Kidney capillary endothelial cell (primary cell): ENCODE data around the gene DMD.

ENCODE experiments used
- DNase-seq: peaks from one replicate; pipeline ENCODE4 v3.0.0-alpha.2; 2018; ENCODE audit warnings: low spot score

The DMD gene

DNA sequence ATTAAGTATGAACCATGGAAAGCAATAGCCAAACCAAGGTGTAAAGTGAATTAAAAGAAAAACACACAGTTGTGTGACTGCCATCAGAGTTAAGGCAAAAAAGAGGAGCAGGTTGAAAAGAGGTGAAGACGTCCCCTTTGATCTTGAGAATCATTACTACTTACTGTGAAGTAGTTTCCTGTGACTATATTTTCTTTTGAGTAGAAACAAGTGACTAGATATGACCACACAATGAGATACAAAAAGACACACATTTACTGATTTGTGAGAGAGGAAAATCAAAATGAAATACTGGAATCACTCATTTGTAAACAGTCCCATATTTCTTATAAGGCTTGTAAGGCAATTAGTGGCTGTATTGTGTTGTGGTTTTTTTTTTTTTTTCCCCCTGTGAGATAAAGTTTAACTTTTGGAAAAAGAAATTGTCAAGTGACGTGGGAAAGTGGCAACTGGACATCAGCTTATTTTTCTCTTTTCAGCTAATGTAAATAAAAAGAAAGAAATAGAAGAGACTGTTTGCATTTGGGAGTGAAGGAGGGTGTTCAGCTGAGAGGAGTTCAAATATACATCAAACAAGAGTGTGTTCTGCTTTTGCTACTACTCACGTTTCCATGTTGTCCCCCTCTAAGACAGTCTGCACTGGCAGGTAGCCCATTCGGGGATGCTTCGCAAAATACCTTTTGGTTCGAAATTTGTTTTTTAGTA is 2033.1 kb downstream of the DMD start:
- no peak for DNase-seq

DNA sequence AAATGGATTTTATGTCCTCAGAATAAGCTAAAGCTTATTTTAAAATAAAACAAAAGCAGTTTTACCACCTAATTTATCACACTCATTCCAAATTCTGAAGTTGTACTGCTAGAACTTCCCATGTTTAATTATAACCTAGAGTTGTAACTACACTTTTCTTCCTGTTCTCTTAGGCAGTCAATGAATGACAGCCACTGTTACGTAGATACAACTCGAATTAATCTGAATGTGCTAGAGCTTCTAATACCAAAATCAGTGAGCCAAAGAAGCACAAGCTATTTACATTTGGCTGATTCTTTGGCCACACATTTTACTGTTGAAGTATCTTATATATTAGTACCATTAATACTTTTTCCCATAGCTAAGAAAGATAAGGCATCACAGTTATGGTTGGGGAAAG is 2040.6 kb downstream of the DMD start:
- DNase-seq: no peak

DNA sequence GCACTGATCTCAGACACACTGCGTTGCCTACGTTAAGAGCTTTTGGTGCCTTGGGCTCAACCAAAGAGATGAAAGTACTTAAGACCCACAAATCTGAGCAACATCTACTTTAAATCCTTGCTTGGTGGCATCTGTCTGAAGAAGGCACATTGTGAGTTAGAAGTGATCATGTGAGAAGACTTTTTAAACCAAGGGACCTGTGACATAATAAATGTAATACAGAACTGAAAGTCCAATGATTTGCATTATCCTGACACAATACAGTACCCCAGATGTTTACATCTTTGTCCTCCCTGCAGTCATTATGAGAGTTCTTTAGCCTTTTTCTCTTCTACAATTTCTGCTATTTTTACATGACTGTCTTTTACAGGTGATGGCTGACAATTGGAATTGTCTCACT is 2042.8 kb downstream of the DMD start:
- DNase-seq: no peak

DNA sequence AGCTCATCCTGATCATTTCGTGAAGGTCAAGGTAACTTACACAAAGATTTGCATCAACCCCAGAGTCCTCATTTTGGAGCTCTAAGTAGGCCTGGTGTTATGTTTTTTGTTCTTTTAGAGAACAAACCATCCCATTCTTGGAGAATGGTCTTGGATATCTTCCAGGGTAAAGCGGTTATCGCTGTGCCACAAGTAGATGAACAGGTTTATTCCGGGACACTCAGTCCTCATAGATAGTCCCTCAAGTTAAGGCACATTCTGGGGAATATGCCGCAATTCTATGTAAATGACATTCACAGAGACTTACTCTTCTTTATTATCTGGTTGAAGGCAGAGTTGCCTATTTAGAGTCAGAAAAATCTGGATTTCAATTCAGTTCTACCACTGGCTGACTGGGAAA is 2044.5 kb downstream of the DMD start:
- DNase-seq: no peak

DNA sequence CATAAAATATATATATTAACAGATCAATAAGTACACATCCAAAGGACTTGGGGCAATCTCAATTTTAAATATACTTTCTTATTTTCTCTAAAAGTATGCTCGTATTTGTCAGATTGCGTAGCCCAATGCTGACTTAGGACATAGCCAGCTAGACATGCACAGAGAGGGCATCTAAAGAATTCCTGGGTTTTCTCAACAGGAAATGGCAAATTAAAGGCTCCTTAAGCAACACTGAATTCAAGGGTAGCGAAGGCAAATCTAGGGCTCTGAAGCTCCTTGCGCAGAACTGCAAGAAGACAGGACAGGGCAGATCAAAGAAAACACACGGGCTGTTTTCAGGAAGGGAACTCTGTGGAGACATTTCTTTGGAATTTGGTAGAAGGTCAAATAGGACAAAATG is 2044.9 kb downstream of the DMD start:
- DNase-seq: no peak

DNA sequence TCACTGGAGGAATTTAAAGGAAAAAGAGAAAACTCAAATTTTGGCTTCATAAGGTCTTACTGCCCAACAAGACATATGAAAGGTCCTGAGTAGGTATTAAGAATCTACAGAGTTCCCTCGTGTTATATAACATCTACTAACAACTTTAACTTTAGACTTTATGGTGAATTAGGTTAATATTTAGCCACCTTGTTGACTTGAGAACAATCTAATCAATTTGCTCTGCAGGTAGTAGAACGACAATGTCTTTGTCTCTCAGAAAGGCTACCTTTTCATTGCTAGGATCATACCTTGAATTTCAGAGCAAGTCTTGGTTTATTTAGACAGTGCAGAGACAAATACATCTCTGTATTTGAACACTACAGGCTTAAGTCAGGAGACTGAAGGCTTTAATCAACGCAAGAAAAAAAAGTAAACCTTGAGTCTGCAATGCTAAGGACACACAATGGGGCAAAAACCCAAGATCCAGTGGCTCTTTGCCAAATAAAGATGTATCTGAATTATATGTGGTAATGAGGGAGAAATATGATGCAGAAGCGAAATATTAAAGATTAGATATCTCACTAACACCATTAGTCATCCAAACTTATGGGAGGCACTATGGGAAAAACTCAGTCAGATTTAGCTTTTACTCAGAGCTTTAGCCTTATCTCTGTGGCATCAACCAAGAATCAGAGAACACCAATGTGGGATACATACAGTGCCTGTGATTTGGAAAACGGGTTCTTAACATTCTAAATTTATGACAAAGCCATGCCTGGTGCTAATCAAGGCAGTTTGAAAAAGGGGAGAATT is 2045.9 kb downstream of the DMD start:
- DNase-seq: no peak

DNA sequence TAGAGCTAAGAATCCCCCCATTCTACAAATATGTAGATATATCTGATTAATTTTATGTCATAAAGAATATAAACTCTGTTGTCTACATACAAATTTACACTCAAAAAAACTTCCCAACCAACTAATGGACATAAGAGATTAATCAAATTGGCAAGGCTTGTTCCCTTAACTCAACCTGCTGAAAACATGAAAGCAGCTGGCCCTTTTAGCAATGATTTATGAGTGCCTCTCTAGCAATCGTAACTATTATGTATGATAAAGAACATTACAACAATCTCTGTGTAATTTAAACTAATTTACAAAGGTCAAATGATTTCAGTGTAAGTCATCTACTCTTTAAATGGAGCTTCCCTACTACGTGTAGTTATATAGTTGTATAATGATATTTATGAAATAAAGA is 2056.4 kb downstream of the DMD start:
- DNase-seq: no peak

DNA sequence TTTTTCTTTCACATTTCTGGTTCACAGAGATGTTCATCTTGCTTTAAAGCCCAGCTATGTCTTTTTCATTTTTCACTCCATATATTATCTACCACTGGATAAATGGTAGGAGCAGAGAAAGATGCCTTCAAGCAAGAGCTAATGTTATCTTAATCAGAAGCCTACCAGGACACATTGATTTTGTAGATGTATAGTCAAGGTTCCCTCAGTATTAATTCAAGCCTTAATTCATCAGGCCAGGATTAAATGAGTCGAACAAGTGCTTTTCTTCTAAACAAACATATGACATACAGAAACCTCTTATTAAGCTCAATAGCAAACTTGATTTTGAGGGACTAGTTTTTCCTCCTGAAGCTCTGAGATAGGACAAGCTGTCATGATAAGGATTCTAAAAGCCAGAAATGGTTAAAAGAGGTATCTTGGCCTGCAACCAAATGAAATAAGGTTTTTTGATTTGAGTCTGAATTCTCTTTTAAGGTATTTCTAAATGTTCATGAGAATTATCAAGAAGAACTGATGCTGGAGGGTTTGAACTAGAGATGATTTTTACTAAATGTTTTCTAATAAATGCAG is 2057.8 kb downstream of the DMD start:
- no peak for DNase-seq

DNA sequence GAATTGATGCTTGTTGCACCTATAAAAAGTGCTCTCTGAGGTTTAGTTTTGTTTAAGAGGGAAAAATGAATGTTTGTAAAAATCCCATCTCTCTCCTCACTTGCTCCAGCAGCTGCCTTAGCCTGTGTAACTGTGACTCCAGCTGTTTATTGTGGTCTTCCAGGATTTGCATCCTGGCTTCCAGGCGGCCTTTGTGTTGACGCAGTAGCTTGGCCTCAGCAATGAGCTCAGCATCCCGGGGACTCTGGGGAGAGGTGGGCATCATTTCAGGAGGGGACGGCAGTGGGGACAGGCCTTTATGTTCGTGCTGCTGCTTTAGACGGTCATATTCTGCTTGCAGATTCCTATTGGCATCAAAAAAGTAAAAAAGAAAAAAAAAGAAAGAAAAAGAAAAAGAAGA is 2064.2 kb downstream of the DMD start:
- DNase-seq: no peak

DNA sequence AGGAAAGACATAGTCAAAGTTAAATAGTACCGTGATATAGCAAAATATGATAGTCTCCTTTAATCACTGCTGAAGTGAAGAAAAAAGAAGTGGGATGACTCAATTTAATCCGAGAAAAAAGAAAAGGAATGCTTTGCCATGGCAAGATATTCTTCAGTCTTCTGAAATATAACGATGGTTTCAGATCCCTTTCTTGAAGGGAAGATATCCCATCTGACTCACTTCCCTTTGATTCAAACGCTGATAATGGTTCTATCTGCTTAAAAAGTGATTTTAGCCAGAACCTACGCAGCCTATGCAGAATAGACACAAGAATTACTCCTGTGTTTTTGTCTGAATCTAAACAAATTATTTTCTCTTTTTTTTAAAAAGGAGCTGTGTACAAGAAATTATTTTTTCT is 2071.4 kb downstream of the DMD start:
- DNase-seq: no peak

DNA sequence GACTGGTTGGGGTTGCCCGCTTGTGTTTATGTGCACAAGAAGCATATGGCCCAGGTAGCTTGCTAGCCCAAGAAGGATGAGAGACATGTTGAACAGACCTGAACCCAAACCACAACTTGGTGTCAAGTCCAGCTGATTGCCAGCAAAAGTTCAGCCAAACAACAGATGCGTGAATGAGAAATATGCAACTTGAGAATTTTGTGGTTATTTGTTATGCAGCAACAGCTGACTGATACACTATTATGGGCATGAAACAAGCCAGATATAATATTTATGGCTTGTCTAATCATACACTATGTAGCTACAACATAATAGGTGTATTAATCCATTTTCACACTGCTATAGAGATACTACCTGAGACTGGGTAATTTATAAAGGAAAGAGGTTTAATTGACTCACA is 2073.2 kb downstream of the DMD start:
- DNase-seq: no peak

DNA sequence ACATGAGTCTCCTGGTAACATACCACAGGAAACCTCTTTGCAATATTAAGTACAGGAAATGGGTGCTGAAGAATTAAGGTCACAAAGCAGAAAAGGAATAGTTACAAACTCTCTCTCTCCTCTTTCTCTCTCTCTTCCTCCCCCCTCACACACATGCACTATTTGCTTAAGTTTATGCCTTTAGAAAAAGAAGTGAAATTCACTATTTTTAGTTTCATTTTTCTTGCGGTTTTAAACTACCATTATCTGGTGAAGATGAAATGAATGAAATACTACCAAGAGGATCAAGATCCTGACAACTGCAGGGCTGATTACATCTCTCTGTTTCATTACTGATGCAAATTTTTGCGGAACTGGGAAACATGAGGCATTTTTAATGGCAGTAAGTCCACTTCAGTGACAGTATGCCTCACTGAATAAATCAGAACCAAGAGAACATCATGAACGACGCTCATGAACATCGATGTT is 2075.2 kb downstream of the DMD start:
- no peak for DNase-seq

DNA sequence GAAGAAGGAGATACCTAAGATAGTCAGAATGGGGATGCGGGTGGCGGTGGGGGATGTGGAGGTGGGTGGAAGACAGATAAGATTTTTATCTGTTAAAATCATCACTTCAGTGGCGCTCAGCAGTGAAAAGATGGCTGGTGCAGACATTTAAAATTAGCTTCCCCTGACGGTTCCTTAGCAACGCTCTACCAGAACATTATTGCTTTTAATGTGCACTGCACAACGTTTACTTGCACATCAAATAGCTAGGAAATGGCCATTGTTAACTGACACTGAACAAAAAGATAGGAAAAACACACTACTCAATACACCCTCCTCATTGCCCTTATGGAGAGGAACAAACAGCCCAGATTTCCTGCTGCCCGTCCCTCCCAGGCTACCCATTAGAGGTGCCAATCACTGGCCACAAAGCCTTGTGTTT is 2078.5 kb downstream of the DMD start:
- DNase-seq: no peak

DNA sequence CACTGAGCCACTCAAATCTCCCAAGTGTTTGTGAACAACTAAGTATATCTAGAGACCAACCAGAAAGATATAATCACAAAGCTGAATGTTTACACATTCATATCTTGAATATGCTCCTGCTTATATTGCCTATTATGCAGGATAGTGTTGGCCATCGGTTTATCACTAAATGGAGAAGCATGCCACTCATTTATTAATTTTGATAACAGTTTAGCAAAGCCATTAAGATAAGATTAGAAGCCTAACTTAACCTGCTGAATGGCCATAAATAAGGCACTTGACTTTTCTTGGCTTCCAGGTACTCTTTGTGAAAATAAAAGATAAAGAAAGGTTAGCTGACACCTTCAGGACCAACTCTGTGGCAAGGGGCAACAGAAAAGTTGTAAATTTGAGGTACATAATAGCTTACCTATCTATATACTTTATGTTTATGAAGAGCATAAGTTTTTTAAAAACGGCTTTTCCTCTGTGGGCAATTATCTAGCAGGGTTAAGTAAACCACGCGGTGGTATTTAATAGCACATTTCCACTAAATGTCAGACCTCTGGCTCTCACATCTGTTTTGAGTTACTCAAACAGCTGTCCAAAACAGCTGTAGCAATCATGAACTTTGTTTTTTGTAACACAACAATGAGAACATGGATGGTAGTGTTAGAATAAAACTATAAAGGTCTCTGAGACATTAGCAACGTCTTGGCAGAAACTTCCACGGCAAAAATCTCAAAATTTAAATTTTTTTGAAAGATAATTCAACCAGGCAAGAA is 2080.7 kb downstream of the DMD start:
- DNase-seq: no peak

DNA sequence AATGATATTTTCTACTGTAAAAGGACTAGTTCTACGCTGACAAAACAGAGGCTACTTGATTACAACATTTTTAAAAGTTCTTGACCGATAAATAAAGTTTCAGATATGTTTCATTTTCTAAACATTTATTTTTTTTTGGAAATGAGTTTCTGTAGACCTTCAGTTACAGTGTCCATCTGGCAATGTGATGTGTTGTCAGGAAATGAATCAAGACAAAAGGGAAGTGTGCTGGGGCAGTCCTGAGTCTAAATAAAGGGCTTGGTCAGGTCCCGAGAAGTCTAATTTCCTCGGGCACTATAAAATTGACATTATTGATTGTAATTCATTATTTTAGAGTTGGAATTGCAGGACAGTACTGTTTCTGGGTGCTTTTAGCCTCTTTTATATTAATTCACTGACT is 2082.5 kb downstream of the DMD start:
- DNase-seq: peak; percentile 6

DNA sequence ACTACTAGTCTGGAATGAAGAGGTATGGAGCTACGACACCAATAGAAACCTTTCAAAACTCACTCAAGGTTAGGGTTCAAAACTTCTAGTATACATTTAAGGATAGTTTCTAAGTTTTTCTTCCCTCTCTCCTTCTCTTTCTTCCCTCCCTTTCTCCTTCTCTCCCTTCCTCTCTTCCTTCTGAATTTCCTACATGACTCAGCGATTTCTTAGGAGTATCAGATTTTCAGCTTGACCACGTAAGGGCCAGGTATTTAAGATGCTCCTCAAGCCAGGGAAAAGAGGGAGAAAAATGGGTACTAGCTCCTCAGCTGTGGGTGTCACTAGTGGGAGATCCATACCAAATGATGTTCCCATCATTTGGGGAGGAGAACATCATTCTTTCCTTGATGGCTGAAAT is 2083.6 kb downstream of the DMD start:
- DNase-seq: no peak

DNA sequence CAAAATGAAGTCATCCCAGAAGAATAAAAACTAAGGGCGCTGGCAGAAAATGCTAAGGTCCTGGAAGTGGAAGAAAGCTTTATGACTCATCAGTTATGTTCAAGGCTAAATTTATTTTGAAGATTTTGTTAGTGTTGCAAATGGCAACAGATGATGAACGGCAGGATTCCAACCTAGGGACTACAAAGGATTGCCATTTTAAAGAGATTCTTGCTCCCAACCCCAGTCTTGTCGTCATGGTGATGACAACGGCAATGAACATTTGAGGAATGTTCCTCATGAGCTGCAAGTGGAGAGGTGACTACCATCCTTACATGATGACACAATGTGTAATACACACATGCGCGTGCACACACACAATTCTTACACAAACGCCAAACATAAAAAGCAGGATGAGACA is 2085.1 kb downstream of the DMD start:
- no peak for DNase-seq

DNA sequence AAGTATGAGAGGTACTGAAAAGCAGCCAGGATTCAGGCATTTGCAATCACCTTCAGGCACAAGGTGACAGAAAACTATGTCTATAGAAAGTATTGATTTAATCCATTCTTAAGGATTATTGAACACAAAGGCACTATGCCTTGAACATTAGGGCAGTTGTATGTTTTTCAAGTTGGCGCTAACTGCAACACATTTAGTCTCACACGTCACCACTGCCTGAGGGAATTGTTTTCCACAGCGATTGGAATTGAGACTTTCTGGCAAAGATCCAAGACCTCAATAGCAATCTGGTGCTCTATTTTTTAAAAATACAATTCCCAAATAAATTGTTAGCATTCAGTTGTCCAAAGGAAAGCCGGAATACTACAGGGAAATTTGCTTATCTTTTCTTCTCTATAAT is 2086.8 kb downstream of the DMD start:
- no peak for DNase-seq

DNA sequence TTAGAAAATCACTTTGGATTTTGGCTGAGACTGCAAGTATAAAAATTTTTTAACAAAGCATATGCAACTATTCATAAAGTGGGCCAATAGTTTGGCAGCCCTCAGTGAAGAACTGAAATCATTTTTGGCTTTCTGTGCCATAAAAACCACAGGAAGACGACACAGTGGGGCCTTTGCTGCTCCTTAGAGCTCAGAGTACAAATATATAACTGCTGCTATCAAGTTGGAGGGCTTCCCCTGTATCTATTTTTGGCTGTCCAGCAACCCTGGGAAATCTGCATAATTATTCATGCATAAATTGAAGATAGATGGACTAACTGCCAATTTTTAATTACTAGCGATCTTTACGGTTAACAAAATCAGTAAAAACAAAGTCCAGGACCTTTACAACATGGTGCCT is 2088.0 kb downstream of the DMD start:
- no peak for DNase-seq

DNA sequence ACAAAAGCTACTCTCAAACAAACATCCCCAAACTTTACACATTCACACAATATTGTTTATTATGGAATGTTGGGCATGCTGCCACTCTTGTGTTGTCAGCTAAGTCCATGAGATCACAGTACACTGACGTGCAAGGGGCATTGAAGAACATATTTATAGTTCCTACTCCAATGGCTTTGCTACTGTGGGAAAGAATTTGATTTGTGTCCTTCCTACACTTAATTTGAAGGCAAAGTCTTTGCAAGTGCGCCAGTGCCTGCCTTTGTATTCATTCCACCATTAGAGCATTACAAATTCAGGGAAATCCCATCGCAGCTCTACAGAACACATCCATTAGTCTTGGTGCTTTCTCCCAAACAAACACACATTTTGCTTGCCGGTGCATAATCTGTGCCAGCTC is 2094.1 kb downstream of the DMD start:
- DNase-seq: no peak

DNA sequence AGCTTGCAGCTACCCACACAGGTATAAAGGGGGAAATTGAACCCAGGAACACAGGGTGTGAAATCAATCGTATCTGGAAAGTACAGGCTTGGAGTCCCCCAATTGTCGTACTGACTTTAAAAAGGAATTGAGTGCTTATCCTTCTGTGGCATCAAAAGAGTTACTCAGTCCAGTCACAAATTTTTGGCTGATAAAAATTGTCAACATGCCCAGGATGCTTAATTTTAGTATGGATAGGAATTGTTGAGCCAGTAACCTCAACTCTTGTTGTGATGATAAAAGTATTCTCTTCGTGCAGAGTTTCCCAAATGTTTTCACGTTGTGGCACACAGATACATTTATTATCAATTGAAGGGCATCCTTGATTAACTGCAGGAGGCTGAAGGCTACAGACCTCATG is 2096.0 kb downstream of the DMD start:
- no peak for DNase-seq

DNA sequence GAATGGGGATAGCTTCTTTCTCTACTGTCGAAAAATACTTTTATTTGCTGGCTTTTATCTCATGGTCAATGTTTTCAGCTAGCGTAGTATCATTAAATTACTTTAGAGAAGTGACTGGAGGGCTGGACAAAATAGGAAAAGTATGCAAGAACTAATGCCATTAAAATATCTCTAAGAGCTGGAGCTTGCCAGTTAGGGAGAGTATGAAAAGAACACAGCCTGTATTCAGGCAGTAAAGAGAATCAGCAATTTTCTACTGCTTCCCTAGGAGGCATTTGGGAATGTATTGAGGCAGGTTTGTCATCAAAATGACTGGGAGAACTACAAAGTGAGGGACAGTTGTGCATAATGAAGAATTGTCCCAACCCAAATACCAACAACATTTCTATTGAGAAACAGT is 2096.5 kb downstream of the DMD start:
- no peak for DNase-seq
